HG02870 (cell line): Measurements from ENCODE around the gene LIMK2.
"Not testable (repeated sequence)": the region's sequence is repeated elsewhere in the genome, so short reads cannot be mapped to it uniquely, and the experiment has no call there.

ENCODE experiments used
- ATAC-seq: cut with Tn5 transposase; IDR thresholded peaks from one replicate; pipeline ENCODE4 v1.9.1; 2021; ENCODE audit warnings: mild to moderate bottlenecking, moderate library complexity; ENCODE audit not compliant: unreplicated experiment

Gene LIMK2

DNA sequence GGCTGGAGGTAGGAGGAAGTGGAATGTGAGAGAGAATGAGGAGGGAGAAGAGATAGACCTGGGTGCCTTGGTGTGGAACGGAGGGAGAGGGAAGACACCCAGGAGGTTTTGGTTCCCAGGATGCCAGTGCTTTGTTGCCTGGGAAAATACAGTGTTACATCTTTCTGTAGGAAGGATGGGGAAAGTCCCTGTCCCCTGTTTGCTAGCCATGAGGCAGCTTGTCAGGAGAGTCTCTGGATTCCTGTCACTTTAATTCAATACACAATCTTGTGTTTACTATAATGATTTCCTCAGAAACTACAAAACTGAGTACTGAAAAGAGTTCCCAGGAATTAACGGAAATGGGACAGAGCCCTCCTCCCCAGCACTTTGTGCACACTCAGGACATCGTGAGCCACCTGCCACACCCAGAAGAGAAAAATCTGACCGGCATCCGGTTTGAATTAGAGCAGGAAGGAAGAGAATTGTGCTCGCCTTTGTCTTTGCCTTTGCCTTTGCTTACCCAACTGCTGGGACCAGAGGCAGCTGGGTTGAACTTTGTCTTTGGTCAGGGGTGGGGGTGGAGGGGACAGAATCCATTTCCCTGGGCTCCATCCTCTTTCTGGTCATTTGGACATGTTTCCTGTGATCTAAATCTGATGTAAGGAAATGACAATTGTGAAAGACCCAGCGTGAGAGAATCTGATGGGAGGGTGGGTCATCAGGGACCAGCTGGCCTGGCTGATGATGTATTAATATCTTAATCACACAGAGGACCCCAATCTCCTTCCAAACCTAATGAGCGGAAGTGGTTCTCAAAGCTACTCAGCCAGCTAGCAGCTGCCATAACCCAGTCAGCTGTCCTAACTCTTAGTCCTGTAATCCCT is 1.3 kb upstream of the LIMK2 start:
- ATAC-seq, result no peak

DNA sequence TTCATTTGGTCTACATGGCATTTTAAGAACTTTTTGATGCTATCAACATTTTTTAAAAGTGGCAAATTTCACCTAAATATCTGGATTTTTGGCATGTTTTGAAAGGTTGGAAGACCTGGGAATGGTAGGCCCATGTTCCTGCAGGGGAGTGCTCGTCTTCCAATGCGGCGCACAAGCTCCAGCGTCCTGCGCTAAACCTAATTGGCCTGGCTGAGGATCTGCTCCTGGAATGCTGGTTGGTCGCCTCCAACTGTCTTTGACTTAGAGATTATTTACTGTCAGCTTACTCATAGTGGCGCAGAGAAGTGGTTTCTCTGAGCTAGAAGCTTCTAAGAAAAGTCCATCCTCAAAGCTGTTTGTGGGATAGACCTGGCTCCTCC is 626 bp upstream of the LIMK2 start:
- no peak for ATAC-seq

DNA sequence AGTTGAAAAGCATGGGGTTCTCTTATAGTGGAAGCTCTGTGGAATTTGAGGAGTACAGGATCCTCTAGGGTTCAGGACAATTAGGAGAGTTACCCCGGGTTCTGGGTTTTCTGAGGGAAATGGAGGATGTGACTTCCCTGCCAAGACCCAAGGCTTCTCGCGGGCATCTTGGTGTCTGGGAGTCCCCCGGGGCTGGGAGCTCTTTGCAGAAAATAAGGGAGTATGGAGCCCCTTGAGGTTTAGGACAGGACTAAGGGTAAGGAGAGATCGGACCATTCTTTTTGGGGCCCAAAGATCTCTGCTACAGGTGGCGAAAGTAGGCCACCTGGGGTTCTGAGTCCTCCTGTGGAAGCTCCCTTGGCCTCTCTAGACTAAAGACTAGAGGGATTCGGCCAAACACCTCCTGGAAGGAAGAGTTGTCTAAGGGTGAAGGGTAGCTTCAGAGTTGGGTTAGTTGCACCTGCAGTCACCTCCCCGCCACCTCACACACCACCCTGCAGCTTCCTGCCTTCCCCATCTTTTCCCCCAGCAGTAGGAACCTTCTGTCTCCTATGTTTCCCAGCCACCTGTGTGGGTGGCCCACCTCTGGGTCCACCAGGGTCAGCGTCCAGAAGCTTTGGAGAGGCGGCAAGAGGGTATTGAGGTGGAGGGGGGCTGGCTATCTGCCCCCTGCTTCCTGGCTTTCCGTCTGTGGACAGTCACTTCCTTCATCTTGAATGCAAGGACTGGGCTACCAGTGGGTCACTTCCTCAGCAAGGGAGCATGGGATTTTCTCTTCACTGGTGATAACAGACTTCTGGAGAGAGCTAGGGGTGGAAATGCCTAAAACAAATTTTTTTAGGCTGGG is 908 bp downstream of the LIMK2 start:
- no peak for ATAC-seq

DNA sequence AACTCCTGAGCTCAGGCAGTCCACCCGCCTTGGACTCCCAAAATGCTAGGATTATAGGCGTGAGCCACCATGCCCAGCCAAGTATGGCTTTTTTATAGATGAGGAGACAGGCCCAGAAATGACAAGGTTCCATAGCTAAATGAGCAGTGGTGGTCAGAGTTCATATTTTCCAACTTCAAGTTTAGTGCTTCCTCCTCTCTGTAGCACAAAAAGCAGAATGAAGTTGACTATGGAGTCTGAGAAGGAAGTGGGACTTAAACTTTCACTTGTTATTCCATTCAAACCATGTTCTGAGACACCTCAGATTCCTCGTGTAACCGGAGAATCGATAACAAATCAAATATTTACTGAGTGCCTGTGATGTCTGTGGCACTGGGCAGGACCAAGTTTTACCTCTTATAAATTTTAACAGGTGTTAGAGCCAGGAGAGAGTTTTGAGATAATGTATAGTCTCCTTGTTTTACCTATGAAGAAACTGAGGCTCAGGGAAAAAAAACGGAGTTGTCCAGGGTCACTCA is 3.0 kb downstream of the LIMK2 start:
- ATAC-seq, result no peak

DNA sequence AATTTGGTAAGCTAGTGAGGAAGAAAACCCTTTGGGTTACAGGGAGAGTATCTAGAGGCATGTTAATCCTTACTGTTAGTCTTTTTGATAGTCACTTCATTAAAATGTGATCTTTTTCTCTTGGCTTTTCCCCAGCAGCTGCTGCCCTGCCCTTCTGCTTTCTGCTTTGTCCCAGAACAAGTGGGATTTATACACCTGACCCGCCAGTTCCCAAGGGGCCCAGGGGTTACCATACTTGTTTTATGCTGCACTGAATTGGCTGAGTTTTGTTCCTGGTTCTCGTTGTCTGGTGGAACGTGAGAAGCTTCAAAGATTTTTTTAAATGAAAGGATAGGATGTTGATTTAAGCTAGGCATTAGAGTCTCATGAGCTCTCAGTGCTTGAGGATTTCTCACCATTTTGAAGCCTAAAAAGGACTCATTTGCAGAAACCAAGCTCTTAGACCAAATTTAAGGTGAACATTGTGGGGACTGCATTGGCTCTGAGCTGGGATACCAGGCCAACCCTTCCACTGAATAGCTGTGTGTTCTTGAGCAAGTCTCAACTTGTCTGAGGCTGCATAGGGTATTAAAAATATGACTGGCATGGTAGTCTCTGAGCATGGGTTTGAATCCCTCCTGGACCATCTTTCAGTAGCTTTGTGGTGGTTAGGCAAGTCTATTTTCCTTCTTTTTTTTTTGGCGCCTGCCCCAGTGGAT is 6.6 kb downstream of the LIMK2 start:
- ATAC-seq, result no peak

DNA sequence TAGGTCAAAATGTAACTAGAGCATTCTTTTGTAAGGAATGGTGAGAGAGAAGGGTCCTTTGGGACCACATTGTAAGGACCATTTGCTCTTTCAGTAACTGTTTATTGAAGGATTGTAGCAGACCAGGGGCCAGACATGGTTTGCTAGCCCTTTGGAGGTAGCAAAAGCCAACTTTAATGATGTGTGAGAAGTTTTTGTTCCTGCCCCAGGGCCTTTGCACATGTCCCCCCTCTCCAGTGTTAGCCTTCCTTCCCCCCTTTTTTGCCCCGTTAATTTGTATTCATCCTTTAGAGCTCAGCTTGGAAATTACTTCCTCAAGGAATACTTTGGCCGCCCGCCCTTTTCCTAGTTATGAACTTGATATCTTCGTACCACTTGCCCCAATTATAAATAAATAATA is 9.0 kb downstream of the LIMK2 start:
- ATAC-seq, result no peak

DNA sequence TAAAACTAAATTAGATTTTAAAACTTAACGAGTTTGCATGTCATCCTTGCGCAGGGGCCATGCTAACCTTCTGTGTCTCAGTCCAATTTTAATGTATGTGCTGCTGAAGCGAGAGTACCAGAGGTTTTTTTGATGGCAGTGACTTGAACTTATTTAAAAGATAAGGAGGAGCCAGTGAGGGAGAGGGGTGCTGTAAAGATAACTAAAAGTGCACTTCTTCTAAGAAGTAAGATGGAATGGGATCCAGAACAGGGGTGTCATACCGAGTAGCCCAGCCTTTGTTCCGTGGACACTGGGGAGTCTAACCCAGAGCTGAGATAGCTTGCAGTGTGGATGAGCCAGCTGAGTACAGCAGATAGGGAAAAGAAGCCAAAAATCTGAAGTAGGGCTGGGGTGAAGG is 10.6 kb downstream of the LIMK2 start:
- ATAC-seq, result no peak

DNA sequence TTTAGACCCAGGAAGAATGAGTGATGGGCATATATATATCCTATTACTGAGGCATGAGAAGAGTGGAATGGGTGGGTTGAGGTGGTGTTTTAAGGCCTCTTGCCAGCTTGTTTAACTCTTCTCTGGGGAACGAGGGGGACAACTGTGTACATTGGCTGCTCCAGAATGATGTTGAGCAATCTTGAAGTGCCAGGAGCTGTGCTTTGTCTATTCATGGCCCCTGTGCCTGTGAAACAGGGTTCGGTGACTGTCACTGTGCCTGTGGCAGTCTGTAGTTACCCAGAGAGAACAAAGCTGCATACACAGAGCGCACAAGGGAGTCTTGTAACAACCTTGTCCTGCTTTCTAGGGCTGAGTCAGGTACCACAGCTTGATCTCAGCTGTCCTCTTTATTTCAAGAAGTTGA is 11.7 kb downstream of the LIMK2 start:
- ATAC-seq, result no peak

DNA sequence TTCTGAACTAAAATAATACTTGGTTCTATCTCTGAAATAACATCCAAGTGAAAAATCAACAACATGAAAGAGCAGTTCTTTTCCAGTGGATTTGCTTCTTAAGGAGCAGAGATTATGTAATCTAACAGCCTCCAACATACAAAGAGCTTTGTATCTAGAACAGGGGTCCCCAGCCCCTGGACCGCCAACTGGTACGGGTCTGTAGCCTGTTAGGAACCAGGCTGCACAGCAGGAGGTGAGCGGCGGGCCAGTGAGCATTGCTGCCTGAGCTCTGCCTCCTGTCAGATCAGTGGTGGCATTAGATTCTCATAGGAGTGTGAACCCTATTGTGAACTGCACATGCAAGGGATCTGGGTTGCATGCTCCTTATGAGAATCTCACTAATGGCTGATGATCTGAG is 12.6 kb downstream of the LIMK2 start:
- ATAC-seq, result not testable (repeated sequence)

DNA sequence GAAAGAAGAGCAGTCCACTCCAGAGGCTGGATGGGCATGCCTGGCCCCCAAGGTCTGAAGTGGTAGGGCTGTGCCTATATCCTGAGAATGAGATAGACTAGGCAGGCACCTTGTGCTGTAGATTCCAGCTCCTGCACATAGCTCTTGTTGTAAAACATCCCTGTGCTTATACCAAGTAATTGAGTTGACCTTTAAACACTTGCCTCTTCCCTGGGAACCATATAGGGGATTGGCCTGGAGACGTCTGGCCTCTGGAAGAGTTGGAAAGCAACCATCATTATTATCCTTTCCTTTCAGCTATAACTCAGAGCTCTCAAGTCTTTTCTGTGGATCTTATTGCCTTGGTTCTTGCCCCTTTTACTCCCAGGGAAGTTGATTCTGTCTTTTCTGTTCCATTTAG is 15.1 kb downstream of the LIMK2 start:
- ATAC-seq, result no peak

DNA sequence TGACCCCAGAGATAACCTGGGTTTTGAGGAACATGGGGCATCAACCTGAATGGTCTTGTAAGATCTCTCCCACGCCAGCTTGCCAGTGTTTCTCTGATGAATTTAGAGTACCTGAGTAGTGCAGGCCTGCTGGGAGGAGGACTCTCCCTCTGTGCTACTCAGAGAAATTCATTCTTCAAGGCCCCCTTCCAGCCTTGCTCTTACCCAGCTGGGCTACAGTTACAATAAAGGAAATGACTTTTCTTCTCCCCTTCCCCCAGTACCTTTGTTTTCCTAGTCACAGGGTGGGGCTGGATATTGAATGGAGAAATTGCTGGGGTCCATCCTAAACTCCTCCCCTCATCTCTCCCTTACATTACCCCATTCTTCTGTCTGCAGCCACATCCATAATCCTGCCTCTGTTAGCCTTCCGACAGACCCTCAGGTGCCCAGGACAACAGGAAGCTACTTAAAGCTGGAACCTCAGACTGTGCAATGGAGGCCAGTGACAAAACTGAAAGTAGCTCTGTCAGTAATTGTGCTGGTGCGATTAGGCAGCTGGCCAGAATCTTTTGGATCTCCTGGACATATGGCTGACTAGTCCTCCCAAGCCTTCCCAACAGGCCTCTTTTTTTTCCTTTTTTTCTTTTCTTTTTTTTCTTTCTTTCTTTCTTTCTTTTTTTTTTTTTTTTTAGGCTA is 17.4 kb downstream of the LIMK2 start:
- ATAC-seq, result no peak

DNA sequence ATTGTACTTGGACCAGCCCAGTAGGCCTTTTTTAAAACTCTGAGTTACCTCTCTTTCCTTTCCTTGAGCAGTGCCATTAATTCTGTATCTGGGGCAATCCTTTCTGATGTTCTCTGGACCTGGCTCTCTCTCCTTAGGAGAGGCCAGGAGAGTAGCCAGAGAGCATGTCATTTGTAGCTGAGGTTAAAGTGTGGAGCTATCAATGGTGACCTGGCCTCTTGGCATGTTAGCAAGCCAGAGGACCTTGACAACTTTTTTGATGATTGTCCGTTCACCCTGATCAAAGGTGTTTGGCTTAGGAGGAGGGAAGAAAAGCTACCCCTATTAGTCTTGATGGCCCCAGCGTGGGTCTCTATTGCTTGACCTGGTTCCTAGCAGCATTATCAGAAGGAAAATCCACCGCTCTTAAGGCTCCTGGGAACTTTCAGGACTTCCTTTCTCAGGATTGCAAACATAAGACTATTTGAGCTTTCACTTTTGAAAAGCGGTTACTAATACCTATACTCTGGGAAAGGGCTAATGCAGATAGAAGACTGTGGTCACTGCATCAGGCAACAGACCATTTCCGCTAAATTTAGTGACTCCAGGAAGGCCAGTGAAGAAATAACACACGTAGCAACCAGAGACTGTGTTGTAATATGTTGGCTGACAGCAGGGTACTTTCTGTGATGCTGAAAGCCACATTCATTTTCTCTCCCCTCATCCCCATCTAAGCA is 18.2 kb downstream of the LIMK2 start:
- ATAC-seq, result no peak

DNA sequence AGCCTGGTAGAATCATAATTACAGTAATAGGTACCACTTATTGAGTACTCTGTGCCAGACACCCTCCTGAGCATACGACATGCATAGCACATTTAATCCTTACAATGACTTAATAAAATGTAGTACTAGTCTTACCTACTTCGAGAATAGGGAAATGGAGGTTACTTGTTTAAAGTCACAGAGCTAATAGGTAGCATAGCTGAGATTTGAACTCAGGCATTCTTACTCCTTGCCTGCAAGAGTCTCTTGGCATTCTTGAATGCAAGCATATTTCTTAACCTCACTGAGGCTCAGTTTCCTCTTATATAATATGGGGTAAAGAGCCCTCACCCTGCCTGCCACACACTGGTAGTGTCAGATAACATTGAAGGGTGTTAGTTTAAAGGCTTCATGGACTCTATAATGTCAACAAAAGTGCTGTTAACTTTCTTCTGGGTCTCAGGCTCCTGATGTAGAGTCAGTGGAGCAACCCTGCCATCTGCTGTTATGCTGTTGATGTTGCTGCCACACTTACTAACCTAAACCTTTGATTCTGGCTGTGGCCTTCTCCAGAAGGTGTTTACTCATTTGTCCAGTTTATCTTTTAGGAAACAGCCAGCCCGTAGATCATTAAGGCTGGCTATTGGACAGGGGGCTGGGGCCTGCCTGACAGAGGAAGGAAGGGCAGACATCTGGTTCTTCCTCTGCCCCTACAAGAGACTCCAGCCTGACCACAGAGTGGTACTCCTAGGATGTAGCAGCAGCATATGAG is 18.9 kb downstream of the LIMK2 start:
- no peak for ATAC-seq

DNA sequence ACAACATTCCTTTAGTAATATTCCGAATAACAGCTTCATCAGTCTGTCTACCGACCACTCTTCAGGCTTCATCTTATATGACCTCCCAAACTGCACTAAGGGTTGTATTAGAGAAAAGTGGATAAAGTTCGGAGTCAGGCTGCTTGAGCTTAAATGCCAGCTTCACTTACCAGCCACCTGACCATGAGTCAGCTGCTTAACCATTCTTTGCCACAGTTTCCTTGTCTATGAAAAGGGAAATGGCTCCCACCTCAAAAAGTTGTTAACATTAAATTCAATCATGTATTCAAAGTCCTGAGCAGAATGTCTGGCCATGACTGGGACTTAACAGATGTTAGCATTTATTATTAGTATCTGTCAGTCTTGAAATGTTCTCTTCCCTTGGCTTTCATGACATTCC is 20.9 kb downstream of the LIMK2 start:
- ATAC-seq, result no peak

DNA sequence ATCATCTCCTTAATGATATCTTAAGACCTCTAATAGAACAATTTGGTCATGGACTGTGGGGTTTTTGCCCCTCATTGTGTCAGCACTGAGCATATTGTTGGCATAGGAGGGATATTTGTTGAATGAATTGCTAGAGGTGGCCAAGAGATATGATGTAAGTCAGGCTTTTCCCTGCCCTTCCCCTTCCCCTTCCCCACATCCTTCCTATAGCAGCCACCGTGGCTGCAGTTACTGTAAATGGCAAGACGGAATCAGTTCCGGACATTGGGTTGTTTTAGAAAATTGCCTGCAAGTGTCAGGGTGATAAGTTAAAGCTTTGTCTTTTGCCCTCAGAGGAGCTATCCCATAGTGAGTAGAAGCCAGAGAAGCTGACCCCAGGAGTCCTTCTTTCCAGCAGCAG is 23.0 kb downstream of the LIMK2 start:
- ATAC-seq, result no peak

DNA sequence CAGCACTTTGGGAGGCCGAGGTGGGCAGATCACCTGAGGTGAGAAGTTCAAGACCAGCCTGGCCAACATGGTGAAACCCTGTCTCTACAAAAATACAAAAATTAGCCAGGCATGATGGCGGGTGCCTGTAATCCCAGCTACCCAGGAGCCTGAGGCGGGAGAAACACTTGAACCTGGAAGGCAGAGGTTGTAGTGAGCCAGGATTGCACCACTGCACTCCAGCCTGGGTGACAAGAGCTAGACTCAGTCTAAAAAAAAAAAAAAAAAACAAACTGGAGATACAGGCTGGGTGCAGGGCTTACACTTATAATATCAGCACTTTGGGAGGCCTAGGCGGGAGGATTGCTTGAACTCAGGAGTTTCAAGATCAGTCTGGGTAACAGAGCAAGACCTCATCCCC is 23.9 kb downstream of the LIMK2 start:
- not testable (repeated sequence) for ATAC-seq

DNA sequence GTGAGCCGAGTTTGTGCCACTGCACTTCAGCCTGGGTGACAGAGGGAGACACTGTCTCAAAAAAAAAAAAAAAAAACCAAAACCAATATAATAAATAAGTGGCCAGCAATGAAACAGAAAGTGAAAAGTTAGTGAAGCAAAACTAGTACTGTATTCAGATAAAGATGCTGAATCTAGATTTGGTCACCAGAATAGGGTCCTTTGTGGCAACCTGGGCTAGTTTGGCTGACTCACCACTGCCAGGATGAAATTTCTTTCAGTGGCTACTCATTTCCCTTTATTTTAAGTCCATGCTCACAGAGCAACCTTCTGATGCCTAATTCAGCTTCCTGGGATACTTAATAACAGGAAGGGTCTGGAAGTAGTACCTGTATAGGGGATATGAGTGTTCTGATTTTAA is 26.0 kb downstream of the LIMK2 start:
- ATAC-seq, result no peak

DNA sequence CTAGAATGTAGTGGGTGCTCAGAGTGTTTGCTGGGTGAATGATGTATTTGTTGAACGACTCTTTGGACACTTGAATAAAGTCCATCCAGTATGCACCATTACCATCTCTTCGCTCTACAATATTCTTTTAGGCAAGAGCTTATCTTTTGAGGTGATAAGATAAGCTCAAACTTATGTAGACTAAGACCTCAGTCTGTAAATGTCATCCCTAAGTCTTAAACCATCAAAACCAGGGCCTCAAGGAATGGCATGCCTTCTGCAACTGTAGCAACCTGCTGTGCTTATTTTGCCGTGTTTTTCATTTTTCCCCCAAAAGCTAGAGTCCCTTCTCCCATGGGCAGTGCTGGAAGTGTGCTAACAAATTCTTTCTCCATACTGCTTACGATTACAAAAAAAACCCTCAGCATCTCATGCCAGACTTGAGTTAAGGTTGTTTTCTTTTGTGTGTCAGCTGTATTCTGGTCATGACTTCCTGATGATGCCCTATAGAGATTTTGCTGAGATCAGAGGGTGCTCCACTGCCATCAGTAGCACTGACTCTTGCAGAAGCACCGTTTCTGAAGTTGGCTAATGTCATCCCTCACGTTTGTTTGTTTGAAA is 27.8 kb downstream of the LIMK2 start:
- ATAC-seq, result no peak

DNA sequence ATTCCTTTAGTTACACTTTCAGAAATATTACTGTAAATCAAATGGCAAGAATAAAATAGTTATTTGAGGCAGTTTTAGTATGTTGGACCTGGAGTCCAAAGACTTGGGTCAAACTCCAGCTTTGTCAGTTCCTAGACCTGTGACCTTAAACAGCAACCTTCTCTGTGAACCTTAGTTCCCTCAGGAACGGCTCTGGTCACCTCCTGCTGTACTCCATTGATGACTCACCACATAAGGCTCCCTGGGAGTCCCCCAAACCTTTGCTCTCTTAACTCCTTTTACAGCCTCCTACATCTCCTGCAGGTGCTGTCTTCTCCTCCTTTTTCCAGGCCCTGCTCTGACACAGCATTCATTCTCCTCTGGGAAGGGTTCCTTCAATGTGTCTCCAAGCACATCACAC is 29.1 kb downstream of the LIMK2 start:
- ATAC-seq, result no peak
